HG02588 (cell line): ENCODE measurements around the gene PRDM1.

Source experiments
- ATAC-seq: cut with Tn5 transposase; IDR thresholded peaks from one replicate; pipeline ENCODE4 v1.9.1; 2021; ENCODE audit warnings: mild to moderate bottlenecking, moderate library complexity; ENCODE audit not compliant: unreplicated experiment

Gene PRDM1

GRCh38 chr6:106085984-106086813 lies at the start of gene PRDM1:
TSS of gene PRDM1 (plus strand) at chr6:106086336. CDS start at chr6:106086554, 218 bp downstream.
- peak; percentile 72 for ATAC-seq

- ATAC-seq: no peak
These were observed 49.1 kb upstream of the PRDM1 start for GRCh38 chr6:106037060-106037459.

GRCh38 chr6:106039897-106040592 lies 46.1 kb upstream of the PRDM1 start:
- no peak for ATAC-seq

GRCh38 chr6:106044151-106044550 lies 42.0 kb upstream of the PRDM1 start:
- no peak for ATAC-seq

GRCh38 chr6:106045077-106045476 lies 41.1 kb upstream of the PRDM1 start:
- ATAC-seq: no peak

- no peak for ATAC-seq
These were observed 39.9 kb upstream of the PRDM1 start for GRCh38 chr6:106046116-106046853.

GRCh38 chr6:106046854-106047200 lies 39.3 kb upstream of the PRDM1 start:
- no peak for ATAC-seq

- no peak for ATAC-seq
These were observed 37.8 kb upstream of the PRDM1 start for GRCh38 chr6:106048336-106048735.

- no peak for ATAC-seq
These were observed 35.6 kb upstream of the PRDM1 start for GRCh38 chr6:106050538-106050937.

GRCh38 chr6:106051226-106051625 lies 34.9 kb upstream of the PRDM1 start:
- no peak for ATAC-seq

- ATAC-seq: no peak
These were observed 32.5 kb upstream of the PRDM1 start for GRCh38 chr6:106053484-106054205.

GRCh38 chr6:106055489-106055888 lies 30.6 kb upstream of the PRDM1 start:
- no peak for ATAC-seq

GRCh38 chr6:106056060-106056745 lies 29.9 kb upstream of the PRDM1 start:
- no peak for ATAC-seq

GRCh38 chr6:106056746-106057390 lies 29.3 kb upstream of the PRDM1 start:
- ATAC-seq: no peak

- ATAC-seq: no peak
These were observed 26.8 kb upstream of the PRDM1 start for GRCh38 chr6:106059331-106059730.

- ATAC-seq: no peak
These were observed 26.0 kb upstream of the PRDM1 start for GRCh38 chr6:106060167-106060566.

- no peak for ATAC-seq
These were observed 22.7 kb upstream of the PRDM1 start for GRCh38 chr6:106063448-106063850.

- no peak for ATAC-seq
These were observed 22.0 kb upstream of the PRDM1 start for GRCh38 chr6:106064142-106064541.

- no peak for ATAC-seq
These were observed 21.4 kb upstream of the PRDM1 start for GRCh38 chr6:106064756-106065155.

- ATAC-seq: no peak
These were observed 19.1 kb upstream of the PRDM1 start for GRCh38 chr6:106066989-106067388.
